Aorta (tissue), 5 donors: ENCODE results near the gene KLHL2. TPM values are rescaled to one million over a fixed set of nuclear protein-coding genes. Genes with fewer than 3 reads are reported as not detected.

Experiments used
- ATAC-seq: fragments of 200-7000 bp; cut with Tn5 transposase; one replicate; pipeline ENCODE4 v1.9.1; 2022; ENCODE audit warnings: moderate library complexity; ENCODE audit not compliant: low FRiP score
- DNase-seq, 2 donors: peaks; one replicate each; pipeline ENCODE4 v3.0.0-alpha.2; 2020
- H3K27ac ChIP-seq, 2 donors: one replicate each; pipeline ENCODE4 v1.5.1; 2013; ENCODE audit warnings: low read length in 2 of 2, mild to moderate bottlenecking in 2 of 2, moderate library complexity in 2 of 2, control low read depth in 1 of 2, inconsistent platforms in 1 of 2, low read depth in 1 of 2
- H3K27me3 ChIP-seq, 2 donors: one replicate each; pipeline ENCODE4 v1.6.1; 2013; ENCODE audit warnings: control low read depth in 1 of 2, low read length in 1 of 2, mild to moderate bottlenecking in 1 of 2, moderate library complexity in 1 of 2; ENCODE audit not compliant: insufficient read depth in 2 of 2, control insufficient read depth in 1 of 2
- H3K36me3 ChIP-seq, 2 donors: one replicate each; pipeline ENCODE4 v1.6.1; 2013; ENCODE audit warnings: control low read depth in 1 of 2, low read length in 1 of 2, mild to moderate bottlenecking in 1 of 2; ENCODE audit not compliant: insufficient read depth in 2 of 2, control insufficient read depth in 1 of 2
- H3K4me1 ChIP-seq, 2 donors: one replicate each; pipeline ENCODE4 v1.6.1; 2013; ENCODE audit warnings: low read length in 2 of 2, control low read depth in 1 of 2, mild to moderate bottlenecking in 1 of 2, moderate library complexity in 1 of 2; ENCODE audit not compliant: insufficient read depth in 2 of 2, control insufficient read depth in 1 of 2
- H3K4me3 ChIP-seq, 2 donors: one replicate each; pipeline ENCODE4 v1.5.1; 2013; ENCODE audit warnings: low read length in 2 of 2, control low read depth in 1 of 2, mild to moderate bottlenecking in 1 of 2
- H3K9me3 ChIP-seq: one replicate; pipeline ENCODE4 v1.6.1; 2013; ENCODE audit warnings: mild to moderate bottlenecking, low read length; ENCODE audit not compliant: control insufficient read depth
- whole genome bisulfite sequencing, 2 donors: extraction: QIAGEN DNeasy Blood & Tissue Kit; methylation state at CpG; one replicate each; pipeline ENCODE4 v1.1.7; 2013; 5-methylcytosine and 5-hydroxymethylcytosine counted together
- intact Hi-C, 2 donors: fragments of 100-400 bp; cut with DNase I; formaldehyde crosslinking; loops; one replicate each; pipeline versions ENCODE4 v1.14.2 to v1.15.0; 2022
- polyA plus RNA-seq, 2 donors: library from polyadenylated mRNA; stranded (reverse); fragments of 200-250 nt; gene quantifications; one replicate each; pipeline ENCODE4 v1.2.3, GENCODE V29; 2013
- total RNA-seq, 2 donors: library from RNA; stranded (reverse); fragmentation: NEBNext Ultra II Directional; extraction: Animal tissue kit (Norgen Biotek cat#: 25700); gene quantifications; one replicate each; pipeline ENCODE4 v1.2.1, GENCODE V29; 2021
- donor health status: healthy with polysubstance abuse.
- donor health status: Bipolar disorder and iron deficiency.
- donor health status: DM: no; HTN: no; CAD: no.
- donor health status: DM: no; HTN: no; CAD: no.
- donor health status: DM: yes; HTN: yes; CAD: no.

The KLHL2 gene
- total and polyA plus RNA-seq, 4 donors: 15.1 to 40.3 (median 29.0) TPM

DNA sequence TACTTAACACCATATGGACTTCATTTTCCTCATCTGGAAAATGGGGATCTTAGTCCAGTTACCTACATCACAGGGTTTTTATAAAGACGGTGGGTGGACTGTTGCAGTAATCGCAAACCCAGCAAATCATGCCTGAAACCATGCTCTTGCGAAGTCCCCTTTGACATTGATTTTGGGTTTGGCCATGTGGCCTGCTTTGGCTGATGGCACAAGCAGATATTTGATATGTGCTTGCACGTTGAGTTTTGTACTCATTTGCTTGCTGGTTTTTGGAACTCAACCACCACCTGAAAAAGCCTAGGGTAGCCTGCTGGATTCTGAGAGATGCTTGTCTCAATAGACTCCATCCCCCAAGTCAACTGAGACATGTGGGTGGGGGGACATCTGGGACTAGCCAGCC is 14.4 kb upstream of the KLHL2 start:
- no peak for DNase-seq
- H3K4me1 ChIP-seq: no peaks in the 10 kb centered on the region
- no peaks in the 10 kb centered on the region for H3K9me3 ChIP-seq
- H3K27me3 ChIP-seq: no peaks in the 10 kb centered on the region
- 92 to 95% methylated on average over 4 of the region's 4 CpGs for WGBS, 2 donors
- intact Hi-C loops: no loop called here
- ATAC-seq: no peak
- no peak overlapping the region for H3K4me3 ChIP-seq
- H3K36me3 ChIP-seq: no peaks in the 10 kb centered on the region
- H3K27ac ChIP-seq: no peak overlapping the region

DNA sequence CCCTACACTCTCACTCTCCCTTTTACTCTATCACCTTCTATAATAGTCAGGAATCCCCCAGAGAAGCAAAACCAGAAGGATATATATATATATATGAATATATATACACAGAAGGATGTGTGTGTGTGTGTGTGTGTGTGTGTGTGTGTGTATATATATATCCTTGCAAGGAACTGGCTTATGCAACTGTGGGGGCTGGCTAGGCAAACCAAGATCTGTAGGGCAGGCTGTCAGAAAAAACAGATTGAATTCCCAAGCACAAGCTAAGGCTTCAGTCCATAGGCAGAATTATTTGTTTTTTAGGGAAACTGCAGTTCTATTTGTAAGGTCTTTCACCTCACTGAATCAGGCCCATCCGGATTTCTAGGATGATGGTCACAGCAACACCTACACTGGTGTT is 13.0 kb upstream of the KLHL2 start:
- Histone ChIP-seq H3K36me3 (no peaks in the 10 kb centered on the region), H3K4me3 (no peak overlapping the region), H3K9me3 (no peaks in the 10 kb centered on the region), H3K4me1 (no peaks in the 10 kb centered on the region), H3K27ac (no peak overlapping the region), H3K27me3 (no peaks in the 10 kb centered on the region)
- DNase-seq (no peak), ATAC-seq (no peak)
- intact Hi-C loops: no loop called here
- 90 to 96% methylated on average over 1 of the region's 1 CpG for WGBS, 2 donors

DNA sequence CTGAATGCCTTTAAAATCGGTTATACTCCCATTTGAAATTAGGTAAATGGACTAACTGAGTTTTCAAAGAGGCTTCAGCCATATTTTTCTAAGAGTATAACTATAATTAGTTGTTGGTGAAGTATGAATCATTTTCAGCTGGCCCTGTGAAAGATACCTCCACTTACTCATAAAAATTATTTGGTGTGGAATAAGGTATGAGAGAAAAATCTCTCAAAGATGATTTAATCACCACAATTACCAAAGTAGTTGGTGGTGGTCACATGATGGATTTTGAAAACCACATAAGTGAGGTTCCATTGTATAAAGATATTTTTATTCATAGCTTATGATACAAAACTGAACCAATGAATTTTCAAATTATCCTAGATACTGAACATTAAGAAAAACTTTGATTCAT is 9.0 kb upstream of the KLHL2 start:
- intact Hi-C loops: no loop called here
- H3K27ac ChIP-seq: no peak overlapping the region

DNA sequence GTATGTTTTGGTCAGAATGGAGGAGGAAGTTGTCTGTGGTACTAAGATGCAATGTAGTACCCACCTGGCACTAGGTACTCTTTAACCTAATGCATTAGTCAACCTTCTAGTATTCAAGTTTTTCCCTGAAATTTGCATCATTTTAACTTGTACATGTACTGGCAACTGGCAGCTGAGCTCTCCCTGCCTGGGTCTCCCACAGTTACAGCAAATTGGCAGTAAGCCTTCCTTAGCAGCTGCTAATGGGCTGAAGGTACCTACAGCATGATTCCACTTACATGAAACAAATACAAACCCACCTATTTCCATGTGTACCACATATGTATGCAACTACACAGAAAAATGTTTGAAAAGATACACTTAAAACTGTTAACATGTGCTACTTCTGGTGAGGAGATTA is 8.1 kb upstream of the KLHL2 start:
- intact Hi-C loops: no loop called here
- Histone ChIP-seq H3K27ac (no peak overlapping the region), H3K4me1 (no peaks in the 10 kb centered on the region), H3K36me3 (no peaks in the 10 kb centered on the region), H3K9me3 (no peaks in the 10 kb centered on the region), H3K27me3 (no peaks in the 10 kb centered on the region), H3K4me3 (no peak overlapping the region)
- DNase-seq: no peak
- no peak for ATAC-seq

More for the DNA sequence above, 9.0 kb upstream of the KLHL2 start:
- H3K27me3 ChIP-seq: no peaks in the 10 kb centered on the region
- no peaks in the 10 kb centered on the region for H3K36me3 ChIP-seq
- H3K9me3 ChIP-seq: no peaks in the 10 kb centered on the region
- ATAC-seq: no peak
- no peaks in the 10 kb centered on the region for H3K4me1 ChIP-seq
- DNase-seq: no peak
- 82 to 90% methylated on average over 1 of the region's 1 CpG for WGBS, 2 donors
- H3K4me3 ChIP-seq: no peak overlapping the region

DNA sequence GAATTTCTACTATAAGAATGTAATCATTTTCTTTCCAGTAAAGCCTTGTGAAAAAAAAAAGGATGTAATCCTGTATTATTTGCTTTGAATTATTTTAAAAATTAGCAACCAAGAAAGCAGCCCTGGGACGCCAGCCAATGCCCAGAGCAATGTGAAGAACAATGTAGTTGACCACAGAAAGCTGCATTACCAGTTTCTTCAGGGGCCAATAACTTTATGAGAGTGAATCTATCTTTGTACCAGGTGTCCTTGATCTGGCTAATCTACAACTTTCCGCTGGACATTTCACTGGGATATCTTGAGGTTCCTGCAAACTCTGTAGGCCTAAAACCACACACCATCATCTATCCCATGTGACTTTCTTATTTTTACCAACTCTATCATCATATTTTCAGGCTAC is 7.6 kb upstream of the KLHL2 start:
- H3K27me3 ChIP-seq: no peaks in the 10 kb centered on the region
- intact Hi-C loops: loop anchor here (10.0 kb wide), 2 partner anchors 65 to 125 kb away; partner anchors contain the start of gene MSMO1 (in 1 of the 2)
- no peaks in the 10 kb centered on the region for H3K9me3 ChIP-seq
- H3K27ac ChIP-seq: no peak overlapping the region
- H3K4me3 ChIP-seq: no peak overlapping the region
- no peak for DNase-seq
- H3K36me3 ChIP-seq: no peaks in the 10 kb centered on the region
- ATAC-seq: no peak
- whole genome bisulfite sequencing, 2 donors: 95 to 97% methylated on average over 2 of the region's 2 CpGs
- no peaks in the 10 kb centered on the region for H3K4me1 ChIP-seq

DNA sequence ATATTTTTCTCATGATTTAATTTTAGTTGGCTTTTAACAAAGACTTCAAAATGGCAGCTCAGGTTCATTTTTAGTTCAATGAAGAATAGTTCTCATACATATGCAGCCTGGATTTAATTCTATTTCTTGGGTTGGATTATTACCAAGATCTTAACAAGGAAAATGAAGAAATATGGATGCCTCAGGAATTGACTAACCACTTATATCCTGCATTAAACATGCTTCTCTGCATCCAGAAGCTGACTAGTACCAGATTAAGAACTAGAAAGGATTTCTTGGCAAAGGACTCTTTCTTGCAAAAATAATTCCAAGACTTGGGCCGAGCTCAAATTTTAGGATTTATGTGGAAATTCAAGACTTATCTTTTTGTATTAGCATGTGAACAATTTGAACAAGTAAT is 5.6 kb upstream of the KLHL2 start:
- no peaks in the 10 kb centered on the region for H3K4me1 ChIP-seq
- DNase-seq: no peak
- no peak overlapping the region for H3K27ac ChIP-seq
- no peak overlapping the region for H3K4me3 ChIP-seq
- H3K9me3 ChIP-seq: no peaks in the 10 kb centered on the region
- no peak for ATAC-seq
- intact Hi-C loops: loop anchor here (10.0 kb wide), 2 partner anchors 67 to 123 kb away; partner anchors contain the start of gene MSMO1 (in 1 of the 2)
- no peaks in the 10 kb centered on the region for H3K36me3 ChIP-seq
- no peaks in the 10 kb centered on the region for H3K27me3 ChIP-seq
- 5 to 15% methylated on average over 1 of the region's 1 CpG for WGBS, 2 donors

DNA sequence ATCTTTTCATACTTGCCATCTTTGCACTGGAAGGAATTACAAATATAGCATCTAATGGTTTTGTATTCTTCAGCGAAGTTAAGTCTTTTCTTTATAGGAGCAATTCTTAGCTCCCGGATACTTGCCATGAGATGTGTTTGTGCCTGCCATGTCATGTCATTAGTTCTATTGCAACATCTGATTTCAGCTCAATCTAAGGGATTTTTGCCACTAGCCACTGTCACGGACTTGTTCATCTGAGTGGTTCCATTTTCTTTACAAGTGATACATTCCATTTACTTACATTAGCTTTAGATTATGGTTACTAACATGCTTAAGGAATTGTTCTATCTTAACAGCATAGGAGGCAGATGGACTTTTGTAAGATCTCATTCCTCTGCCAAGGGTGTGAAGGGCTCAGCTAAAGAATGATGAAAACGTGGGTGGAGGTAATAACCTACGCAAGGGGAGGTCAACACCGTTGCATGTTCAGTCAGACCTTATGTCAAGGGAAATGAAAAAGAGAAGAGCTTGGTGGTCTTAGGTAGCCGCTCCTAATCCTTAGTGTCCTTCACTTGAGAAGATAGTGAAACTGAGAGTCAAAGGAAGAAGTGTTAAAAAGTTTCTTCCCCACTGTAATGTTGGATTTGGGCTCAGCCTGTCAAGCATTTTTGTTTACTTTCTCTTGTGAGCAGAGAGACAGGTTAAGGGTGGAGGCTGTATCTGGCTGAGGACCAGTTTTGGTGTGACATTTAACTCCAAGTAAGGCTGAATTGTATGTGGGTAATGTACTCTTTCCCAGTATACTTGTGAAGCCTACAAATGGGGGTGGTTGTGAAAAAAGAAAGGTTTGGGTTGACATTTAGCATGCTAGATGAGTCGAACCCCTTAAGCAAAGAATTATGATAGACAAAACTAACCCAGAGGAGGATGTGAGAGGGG is 3.6 kb upstream of the KLHL2 start:
- H3K27ac ChIP-seq: no peak overlapping the region
- H3K9me3 ChIP-seq: no peaks in the 10 kb centered on the region
- no peaks in the 10 kb centered on the region for H3K27me3 ChIP-seq
- ATAC-seq: no peak
- DNase-seq: no peak
- H3K36me3 ChIP-seq: no peaks in the 10 kb centered on the region
- WGBS, 2 donors: 91% methylated on average over 8 of the region's 8 CpGs
- H3K4me3 ChIP-seq: no peak overlapping the region
- no peaks in the 10 kb centered on the region for H3K4me1 ChIP-seq
- intact Hi-C loops: loop anchor here (10.0 kb wide), 2 partner anchors 69 to 121 kb away; partner anchors contain the start of gene MSMO1 (in 1 of the 2)

DNA sequence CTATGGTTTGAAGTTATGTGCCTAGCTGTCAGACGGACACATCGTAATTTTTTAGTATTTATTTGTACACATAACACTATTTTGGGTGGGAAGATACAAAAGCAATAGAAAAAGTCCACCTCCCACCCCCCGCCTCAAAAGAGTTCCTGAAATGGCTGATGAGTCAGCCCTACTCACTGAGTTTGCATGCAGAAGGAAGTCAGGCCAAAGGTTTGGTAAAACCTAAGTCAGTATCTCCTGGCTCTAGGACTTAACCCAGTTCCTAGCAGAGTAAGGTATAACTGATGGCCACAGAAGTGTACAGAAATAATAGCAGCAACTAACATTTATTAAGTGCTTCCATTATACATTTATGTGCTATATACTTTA is 2.9 kb upstream of the KLHL2 start:
- intact Hi-C loops: loop anchor here (10.0 kb wide), 2 partner anchors 70 to 120 kb away; partner anchors contain the start of gene MSMO1 (in 1 of the 2)
- 89 to 95% methylated on average over 3 of the region's 3 CpGs for WGBS, 2 donors
- H3K27ac ChIP-seq: no peak overlapping the region

DNA sequence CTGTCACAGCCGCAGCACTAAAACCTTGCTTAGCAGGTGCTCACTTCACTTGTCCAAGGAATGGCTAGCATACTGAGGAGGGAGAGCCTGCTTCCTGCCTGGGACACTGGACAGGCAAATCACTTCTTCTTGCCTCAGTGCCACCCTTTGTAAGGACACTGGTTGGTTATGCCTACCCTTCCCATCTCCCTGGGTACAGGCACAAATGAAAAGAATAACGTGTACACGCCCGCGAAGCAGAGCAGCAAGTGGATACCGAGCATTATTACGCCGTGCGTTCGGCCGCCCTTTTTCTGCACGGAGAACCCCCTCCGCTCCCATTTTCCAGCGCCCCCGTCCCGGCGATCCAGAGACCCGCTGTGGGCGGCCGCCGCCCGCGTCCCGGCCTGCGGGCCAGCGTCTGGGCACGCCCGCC is 338 bp upstream of the KLHL2 start:
- intact Hi-C loops: loop anchor here (2.0 to 10.0 kb wide), 3 partner anchors 72 to 120 kb away; partner anchors contain the start of gene MSMO1 (in 2 of the 2)
- Histone ChIP-seq H3K4me3 (peak overlapping the region; percentile 88 to 97), H3K4me1 (no peaks in the 10 kb centered on the region), H3K27ac (peak overlapping the region; percentile 45 to 88), H3K9me3 (no peaks in the 10 kb centered on the region), H3K27me3 (no peaks in the 10 kb centered on the region), H3K36me3 (no peaks in the 10 kb centered on the region)
- DNase-seq (peak in 1 of 2 donors; percentile 47), ATAC-seq (peak; percentile 8)
- 0% methylated on average over 24 to 28 of the region's 28 CpGs for WGBS, 2 donors

More for the DNA sequence above, 2.9 kb upstream of the KLHL2 start:
- Histone ChIP-seq H3K36me3 (no peaks in the 10 kb centered on the region), H3K9me3 (no peaks in the 10 kb centered on the region), H3K4me3 (no peak overlapping the region), H3K27me3 (no peaks in the 10 kb centered on the region), H3K4me1 (no peaks in the 10 kb centered on the region)
- DNase-seq (no peak), ATAC-seq (no peak)
